NCI-H526 (cell line): Measurements from ENCODE around the gene PAQR9.

Source experiments
- DNase-seq, 2 experiments: peaks; one replicate each; lab custom pipeline; 2025; lab: John Stamatoyannopoulos, UW

The PAQR9 gene

GRCh38 chr3:142982038-142982773 is 18.7 kb upstream of the PAQR9 start:
- peak in 1 of 2 experiments; percentile 15 for DNase-seq

GRCh38 chr3:142981108-142981507 is 17.6 kb upstream of the PAQR9 start:
- DNase-seq, result peak in 1 of 2 experiments; percentile 36

- DNase-seq, result no peak
These were observed 13.9 kb upstream of the PAQR9 start for GRCh38 chr3:142977399-142977728.

GRCh38 chr3:142976621-142977398 is 13.3 kb upstream of the PAQR9 start:
- DNase-seq, result no peak

- peak in 1 of 2 experiments; percentile 19 for DNase-seq
These were observed 12.0 kb upstream of the PAQR9 start for GRCh38 chr3:142975316-142975995.

DNA sequence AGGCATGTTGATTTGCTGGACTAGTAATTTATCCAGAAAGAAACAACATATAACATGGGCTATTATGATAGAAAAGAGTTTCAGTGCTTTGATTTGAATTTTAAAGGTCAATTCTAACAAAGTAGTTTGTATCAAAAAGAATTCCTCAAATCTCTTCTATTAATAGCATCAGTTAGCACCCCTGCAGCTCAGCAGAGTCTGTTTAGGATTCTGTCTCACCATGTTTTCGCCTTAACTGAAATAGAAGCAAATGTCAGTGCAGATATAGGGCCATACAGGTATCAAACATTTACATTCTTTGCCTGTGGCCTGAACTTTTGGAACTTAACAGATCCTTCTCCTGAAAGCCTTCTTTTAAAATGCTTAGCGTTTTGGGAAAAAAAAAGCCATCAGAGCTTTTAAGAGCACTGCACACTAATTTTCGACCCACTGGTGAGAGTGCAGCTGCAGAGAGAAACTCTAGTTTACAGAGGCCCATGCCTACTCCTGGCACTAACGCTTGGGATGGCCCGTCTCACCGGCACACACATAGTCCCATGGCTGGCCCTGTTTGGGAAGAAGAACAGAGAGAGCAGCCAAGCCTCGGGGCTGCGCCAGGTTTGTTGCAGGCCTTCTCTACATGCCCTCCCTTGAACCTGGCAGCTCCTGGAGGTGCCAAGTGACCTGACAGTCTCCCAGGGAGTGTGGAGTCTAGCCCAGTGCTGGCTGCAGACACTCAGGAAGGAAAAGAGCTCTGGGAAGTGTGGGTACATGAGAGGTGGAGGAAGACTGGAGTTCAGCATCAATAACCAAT is 9.9 kb upstream of the PAQR9 start:
- no peak for DNase-seq

DNA sequence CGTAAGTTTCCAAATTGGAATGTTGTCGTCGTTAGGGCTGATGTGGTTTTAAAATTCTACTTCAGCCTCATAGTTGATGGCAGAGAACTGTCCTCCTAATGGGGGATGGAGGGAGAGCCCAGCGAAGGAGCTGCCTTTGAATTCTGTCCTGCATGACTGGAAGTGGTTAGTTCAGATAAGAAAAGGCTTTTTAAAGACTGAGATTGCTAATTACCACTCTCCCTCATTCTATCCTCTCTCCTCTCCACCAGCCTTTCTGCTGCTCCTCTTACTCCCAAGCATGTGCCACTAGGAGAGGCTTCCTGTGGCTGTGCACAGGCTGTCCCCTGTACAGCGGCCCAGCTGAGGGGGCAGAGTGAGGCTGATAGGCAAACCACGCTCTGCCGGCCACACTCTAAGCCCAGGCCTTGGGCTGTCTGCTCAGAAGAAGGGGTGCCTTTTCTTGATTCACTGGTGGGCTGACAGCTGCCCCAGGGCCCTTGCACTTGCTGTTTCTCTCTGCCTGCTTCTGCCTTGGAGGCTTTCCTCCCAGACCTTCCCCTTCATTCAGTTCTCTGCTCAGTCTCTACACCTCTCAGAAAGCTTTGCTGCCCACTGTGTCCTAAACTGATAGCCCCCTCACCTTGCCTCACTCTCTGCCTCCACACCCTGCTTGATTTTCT is 8.7 kb upstream of the PAQR9 start:
- DNase-seq, result no peak

DNA sequence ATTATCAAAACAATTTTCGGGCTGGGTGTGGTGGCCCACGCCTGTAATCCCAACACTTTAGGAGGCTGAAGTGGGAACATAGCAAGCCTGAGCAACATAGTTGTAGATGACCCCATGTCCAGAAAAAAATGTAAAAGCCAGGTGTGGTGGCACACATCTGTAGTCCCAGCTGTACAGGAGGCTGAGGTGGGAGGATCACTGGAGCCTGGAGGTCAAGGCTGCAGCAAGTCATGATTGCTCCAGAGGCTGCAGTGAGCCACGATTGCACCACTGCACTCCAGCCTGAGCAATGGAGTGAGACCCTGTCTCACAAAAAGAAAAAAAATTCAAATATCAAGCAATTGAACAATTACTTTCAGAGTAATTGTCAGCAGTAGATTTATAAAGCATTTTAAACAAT is 8.0 kb upstream of the PAQR9 start:
- no peak for DNase-seq

GRCh38 chr3:142968319-142969025 is 5.0 kb upstream of the PAQR9 start:
- no peak for DNase-seq

GRCh38 chr3:142966808-142967207 is 3.3 kb upstream of the PAQR9 start:
- no peak for DNase-seq

DNA sequence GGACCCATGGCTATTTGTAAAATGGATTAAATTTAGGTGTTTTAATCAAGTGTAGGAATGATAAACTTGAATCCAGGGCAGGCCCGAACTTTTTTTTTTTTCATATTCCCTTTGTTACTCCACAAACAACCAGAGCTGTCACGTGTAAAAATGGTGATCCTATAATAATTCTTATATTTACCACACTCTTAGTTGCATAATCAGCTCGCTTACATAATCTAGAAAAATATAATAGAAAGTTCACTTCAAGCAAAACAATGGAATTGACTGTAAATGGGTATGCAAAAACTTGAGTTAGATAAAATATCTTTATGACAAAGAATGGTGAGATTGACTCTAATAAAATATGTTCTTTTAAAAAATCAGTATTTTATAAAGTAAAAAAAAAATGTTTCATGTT is 2.1 kb upstream of the PAQR9 start:
- DNase-seq, result no peak

GRCh38 chr3:142963234-142963515 is 299 bp downstream of the PAQR9 start:
- peak in 1 of 2 experiments; percentile 80 for DNase-seq

GRCh38 chr3:142962520-142963233 is 797 bp downstream of the PAQR9 start:
- peak in 1 of 2 experiments; percentile 73 for DNase-seq

- DNase-seq, result no peak
These were observed 1.3 kb downstream of the PAQR9 start for GRCh38 chr3:142962175-142962519.

- DNase-seq, result no peak
These were observed 1.9 kb downstream of the PAQR9 start for GRCh38 chr3:142961539-142961938.

DNA sequence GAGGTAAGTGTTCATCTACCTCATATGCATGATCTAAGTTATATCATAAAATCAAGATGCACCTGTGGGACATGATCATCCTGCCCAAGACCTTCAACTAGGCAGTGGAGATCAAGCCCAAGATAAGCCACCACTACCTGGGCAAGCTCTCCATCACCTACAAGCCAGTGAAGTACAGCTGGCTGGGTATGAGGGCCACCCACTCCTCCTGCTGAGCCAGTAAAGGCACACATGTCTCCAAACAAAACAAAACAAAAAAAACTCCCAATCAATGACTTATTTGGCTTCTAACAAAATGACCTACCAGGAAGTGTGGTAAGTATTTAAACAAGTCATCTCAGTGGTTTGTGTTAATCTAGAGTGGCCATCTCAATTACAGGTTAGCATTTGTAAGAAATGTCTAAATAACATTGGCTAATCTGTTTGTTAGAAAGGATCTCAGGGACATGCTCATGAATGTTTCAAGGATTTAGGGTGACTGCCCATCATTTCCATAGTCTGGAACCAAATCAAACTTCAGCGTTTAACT is 3.1 kb downstream of the PAQR9 start:
- no peak for DNase-seq

DNA sequence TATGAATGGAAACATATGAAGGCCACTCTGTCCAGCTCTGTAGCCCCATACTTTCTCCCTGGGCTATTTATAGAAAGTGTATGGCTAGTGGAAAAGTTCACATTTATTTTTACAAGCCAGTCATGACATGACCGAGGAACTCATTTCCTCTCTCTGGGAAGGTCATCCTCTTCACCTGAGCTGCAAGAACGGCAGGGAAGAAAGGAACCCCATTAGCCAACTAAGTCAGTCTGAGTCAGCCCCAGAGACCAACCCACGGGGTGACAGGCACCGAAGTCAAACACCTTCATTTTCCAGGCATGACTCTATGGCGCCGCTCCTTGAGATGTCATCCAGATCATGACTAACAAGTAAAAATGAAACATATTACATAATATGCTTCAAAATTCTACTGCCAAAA is 4.8 kb downstream of the PAQR9 start:
- DNase-seq, result no peak

- no peak for DNase-seq
These were observed 10.0 kb downstream of the PAQR9 start for GRCh38 chr3:142953443-142953842.

- DNase-seq, result no peak
These were observed 10.9 kb downstream of the PAQR9 start for GRCh38 chr3:142952272-142953193.
